Body of pancreas (tissue), 4 donors: ENCODE results near the gene SIN3B.

Source experiments
- CTCF ChIP-seq, 7 experiments: fragments of 450-650 bp in 4 of 7; fragments of 200-600 bp in 3 of 7; sonication (generic) in 3 of 7; IDR thresholded peaks; one replicate each; pipeline ENCODE4 v1.5.1; 2016 to 2019; ENCODE audit warnings: antibody characterized with exemption in 7 of 7
- POLR2A ChIP-seq, 3 donors: fragments of 450-650 bp; IDR thresholded peaks; one replicate each; pipeline ENCODE4 v1.6.1; 2016; ENCODE audit warnings: antibody characterized with exemption in 3 of 3, mild to moderate bottlenecking in 2 of 3

- TF ChIP-seq CTCF (IDR thresholded peaks at IDR 0.05): no peak
- TF ChIP-seq POLR2A (IDR thresholded peaks at IDR 0.05): no peak
Measured at GRCh38 chr19:16894080-16894479, 64.9 kb downstream of the SIN3B start.
